ENCODE data around the gene CFAP73.
"Not testable (repeated sequence)": the region's sequence is repeated elsewhere in the genome, so short reads cannot be mapped to it uniquely, and the experiment has no call there.

The CFAP73 gene

DNA sequence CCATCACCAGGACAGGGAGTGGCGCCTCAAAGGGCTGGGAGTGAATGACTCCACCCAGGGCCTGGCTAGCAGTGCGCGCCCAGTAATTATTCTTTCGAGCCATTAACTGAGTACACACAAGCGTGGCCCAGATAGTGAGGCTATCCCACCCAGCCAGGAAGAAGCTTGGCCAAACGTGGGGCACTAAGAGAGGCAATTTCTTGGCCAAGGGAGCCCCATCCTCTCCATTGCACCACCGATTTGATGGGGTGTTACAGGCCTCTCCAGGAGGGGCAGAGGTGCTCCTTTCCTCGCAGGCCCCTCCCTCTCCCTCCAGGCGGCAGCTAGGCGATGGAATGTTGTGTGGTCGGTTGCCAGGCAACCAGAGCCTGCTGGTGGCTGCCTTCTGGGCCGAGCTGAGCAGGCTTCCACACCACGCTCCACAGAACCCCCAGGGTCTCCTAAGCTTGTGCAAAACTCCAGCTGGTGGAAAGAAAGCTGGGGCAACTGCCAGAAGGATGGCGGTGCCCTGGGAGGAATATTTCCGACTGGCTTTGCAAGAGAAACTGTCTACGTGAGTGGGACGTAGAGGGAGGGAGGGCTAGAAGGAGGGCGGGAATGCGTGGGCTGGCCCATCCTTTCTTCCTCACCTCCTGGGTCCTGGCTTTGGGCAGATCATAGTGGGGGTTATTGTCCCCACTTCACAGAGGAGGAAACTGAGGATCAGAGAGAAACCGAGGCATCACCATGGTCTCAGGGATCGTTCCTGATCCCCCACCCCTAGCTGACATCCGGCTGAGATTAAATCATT lies at the start of gene CFAP73:
TSS of gene CFAP73 (plus strand) at position 364 of the 790 bp plus-strand sequence. CDS start at position 498, 134 bp downstream.
- no peak for DNase-seq (ENCODE audit: low read depth in 3 of 3)

DNA sequence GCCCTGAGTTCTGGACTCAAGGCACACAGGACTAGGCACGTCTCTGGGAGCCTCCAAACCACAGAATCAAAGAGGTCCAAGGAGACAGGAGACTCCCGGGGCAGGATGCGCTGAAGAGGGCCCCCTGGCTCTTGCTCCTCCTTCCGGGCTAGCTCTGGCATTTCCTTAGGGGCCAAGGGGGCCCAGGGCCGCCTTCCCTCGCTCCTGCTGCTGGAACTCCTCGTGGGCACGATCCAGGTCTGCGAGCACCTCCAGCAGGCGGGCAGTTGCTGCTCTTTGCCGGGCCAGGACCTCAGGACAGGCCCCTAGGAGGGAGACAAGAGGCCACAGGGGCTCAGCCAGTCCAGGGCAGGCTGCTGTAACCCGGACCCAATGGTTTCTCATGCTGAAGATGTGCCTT lies 49.8 kb upstream of the CFAP73 start:
- no peak for DNase-seq (ENCODE audit: low read depth in 3 of 3)

DNA sequence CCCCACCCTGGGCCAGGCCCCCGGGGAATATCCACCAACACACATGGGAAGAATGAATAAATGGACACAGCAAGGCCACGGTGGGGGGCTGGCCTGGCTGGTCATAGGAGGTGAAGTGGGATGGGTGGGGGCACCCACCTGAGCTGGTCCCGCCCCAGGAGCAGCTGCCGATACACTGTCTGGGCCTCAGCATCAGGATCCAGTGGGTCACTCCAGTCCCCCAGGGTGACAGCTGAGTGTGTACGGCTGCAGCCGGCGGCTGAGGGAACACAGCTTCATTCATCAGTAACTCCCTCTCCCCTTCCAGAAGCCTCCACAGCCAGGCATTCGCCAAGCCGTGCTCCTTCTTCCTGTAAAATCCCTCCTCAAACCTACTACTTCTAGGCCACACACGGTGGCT lies 47.8 kb upstream of the CFAP73 start:
- no peak for DNase-seq (ENCODE audit: low read depth in 3 of 3)

DNA sequence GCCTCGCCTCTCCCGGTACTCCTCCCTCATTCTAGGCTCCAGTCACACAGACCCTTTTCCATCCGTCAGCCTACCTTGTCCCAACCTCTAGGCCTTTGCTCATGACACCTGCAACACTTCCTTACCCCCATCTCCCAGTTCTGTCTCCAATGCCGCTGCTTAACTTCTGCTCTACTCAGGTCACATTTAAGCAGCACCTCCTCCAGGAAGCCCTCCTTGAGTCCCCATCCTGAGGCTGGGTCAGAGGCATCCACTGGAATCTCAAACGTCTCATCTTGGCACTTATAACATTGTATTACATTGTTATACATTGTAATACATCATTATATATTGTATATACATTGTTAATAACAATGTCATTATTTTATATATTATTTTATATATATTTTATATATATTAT lies 46.7 kb upstream of the CFAP73 start:
- DNase-seq (ENCODE audit: low read depth in 3 of 3) = no peak

DNA sequence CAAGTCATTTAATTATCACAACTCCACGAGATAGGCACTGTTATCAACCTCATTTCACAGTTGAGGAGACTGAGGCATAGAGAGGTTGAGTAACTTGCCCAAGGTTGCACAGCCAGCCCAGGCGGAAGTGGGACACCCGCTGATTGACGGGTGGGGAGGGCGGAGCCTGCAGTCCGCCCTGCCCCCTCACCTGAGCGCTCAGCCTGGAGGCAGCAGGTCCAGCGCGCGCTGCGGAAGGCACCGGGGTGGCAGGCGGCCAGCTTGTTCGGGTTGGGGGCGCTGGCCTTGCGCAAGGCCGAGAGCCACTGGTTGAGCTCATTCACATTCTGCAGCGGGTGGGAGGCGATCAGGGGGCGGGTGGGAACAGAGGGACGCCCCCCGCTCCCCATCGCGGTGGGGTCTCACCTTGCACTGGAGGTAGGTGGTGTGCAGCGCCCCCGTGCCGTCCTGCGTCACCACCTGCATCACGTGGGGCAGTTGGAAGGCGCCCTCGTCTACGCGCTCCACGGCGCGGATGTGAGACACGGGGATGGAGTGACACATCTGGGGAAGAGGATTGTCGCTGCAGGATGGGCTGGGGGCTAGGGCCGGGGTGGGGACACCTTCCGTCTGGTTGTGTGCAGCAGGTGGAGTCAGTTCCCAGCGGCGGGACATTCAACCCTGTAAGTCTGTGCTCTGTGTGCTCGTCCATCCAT lies 45.6 kb upstream of the CFAP73 start:
- DNase-seq (ENCODE audit: low read depth in 3 of 3) = peak; percentile 43 to 63 (median 60)

DNA sequence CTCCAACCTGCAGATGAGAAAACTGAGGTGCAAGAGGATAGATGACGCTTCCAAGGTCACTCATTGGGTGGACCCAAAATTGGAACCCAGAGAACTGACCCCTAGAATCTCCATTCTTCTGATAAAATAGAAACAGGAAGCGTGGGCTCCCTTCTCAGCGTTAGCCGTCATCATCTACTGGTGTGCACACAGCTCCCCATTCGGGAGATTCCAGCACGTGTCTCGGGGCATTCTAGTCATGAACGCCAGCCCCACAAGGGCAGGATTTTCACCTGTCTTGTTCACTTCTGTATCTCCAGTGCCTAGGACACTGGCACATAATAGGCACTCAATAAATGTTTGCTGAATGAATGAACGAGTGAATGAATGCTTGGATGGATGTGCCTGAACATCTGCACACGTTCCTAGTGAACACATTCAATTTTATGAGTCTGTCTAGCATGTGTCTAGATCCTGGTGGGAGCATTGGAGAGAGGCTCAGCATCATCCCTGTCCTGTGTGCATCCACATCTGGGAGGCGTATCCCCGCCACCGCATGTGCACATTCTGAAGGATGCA lies 44.5 kb upstream of the CFAP73 start:
- no peak for DNase-seq (ENCODE audit: low read depth in 3 of 3)

DNA sequence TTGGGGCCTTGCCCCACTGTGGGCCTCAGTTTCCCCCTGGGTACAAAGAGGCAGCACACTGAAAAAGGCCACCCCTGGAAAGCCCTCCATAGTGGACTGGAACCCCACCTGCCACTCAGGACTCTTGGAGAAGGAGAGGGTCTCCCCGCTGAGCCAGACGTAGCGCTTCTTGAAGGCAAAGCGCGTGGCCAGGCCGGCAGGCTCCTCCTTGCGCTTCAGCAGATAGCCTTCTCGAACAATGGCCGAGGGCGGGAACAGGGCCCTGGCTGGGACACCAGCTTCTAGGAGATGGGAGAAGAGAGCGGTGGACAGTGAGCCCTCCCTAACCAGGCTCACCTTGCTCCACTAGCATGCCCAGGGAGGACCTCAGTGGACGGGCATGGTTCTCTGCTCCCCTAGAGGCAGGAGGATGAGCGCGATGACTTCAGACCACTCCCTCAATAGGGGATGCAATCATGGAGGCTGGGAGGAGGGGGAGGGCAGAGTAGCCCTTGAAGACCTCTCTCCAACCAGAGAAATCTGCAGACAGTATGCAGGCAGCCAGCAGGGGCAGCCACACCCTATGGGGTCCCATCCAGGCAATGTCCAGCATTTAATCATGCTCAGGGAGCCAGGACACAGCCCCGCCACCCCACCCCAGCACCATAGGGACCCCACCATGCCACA lies 43.8 kb upstream of the CFAP73 start:
- no peak for DNase-seq (ENCODE audit: low read depth in 3 of 3)

DNA sequence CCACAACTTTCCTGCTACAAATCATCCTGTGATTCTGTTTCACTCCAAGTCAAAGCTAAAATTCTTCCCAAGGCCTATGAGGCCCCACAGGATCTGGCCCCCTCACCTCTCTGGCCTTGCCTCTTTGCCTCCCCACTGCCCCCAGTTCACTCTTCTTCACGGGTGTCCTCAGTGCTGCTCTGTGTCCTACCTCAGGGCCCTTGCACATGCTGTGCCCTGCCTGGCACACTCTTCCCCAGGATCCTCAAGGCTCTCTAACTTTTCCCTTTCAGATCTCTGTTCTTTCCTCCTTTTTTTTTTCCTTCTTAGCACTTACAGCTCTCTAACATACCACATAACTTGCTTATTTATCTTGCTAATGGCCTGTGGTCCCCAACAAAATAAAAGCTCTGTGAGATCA lies 43.2 kb upstream of the CFAP73 start:
- DNase-seq (ENCODE audit: low read depth in 3 of 3) = no peak

DNA sequence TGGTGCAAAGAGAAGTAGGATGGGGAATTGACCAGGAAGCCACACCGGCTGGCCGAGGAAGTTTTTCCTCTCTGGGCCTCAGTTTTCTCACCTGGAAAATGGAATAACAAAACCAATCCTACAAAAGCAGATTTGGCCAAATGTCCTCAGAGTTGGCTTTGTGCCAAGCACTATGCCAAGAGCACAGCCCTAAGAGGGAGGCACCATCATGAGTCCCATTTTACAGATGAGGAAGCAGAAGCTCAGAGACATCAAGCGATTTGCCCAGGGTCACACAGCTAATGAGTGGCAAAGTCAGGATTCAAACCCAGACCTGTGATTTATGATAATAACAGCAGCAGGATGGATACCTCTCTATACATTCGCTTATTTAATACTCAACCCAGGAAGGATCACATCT lies 41.2 kb upstream of the CFAP73 start:
- DNase-seq (ENCODE audit: low read depth in 3 of 3) = no peak

DNA sequence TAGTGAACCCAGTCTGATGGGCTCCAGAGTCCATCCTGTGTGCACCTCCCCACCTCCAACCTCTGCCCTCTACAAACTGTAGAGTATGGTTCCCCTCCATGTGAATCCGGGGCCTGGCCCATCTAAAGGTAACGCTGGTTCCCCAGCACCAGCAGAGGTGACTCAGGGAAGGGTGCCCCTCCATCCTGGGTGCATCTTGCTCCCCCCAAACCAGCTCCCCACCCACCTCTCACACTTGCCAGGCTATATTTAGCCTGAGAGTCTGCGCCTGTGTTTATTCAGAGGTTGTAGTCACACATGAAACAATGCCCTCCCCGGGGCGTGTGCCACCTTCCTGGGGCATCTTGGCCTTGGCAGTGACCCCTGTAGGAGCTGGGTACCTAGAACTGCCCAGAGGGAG lies 40.2 kb upstream of the CFAP73 start:
- DNase-seq (ENCODE audit: low read depth in 3 of 3) = no peak

DNA sequence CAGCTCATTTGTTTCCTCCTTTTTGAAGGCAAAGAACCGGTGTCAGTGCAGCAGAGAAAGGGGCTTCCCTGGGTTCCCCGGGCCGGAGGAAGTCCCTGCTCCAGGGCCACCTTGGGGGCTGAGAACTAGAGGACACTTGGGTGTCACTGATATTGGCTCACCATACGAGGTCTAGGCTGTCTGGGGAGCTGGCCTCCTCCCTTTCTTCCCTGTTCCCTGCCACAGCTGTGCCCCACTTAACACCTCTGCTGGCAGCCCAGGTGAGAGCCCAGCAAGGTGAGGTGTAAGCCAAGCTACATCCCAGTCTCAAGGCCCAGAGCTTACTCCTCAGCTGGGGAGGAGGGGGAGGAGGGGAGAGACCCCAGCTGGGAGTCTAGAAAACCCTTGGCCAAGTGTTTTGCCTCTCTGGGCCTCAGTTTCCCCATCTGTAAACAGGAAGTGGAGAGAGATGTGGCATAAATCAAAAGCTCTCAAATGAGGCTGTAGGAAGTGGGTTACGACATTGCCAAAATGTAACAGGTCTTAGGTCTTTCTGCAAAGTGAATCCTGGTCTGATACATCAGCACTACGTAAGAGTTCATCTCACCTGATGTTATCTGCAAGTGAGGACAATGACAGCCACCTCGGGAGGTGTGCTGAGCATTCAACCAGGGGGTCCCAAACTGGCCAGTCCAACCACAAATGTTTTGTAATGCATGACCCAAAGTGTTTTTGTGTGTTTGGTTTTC lies 39.5 kb upstream of the CFAP73 start:
- no peak for DNase-seq (ENCODE audit: low read depth in 3 of 3)

DNA sequence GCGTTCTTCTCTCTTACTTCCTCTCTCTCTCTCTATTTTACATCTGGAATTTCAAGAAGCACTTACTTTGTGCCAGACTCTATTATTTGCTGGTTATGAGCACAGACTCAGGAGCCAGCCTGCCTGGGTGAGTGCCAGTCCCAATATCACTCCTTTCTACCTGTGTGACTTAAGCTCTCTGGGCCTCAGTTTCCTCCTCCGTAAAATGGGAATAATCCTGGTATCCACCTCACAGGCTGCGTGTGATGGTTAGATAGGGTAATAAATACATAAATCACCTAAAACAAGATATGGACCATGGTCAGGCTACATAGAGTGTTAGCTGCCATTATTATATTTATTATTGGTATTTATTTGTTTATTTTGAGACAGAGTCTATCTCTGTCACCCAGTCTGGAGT lies 38.3 kb upstream of the CFAP73 start:
- DNase-seq (ENCODE audit: low read depth in 3 of 3) = no peak

DNA sequence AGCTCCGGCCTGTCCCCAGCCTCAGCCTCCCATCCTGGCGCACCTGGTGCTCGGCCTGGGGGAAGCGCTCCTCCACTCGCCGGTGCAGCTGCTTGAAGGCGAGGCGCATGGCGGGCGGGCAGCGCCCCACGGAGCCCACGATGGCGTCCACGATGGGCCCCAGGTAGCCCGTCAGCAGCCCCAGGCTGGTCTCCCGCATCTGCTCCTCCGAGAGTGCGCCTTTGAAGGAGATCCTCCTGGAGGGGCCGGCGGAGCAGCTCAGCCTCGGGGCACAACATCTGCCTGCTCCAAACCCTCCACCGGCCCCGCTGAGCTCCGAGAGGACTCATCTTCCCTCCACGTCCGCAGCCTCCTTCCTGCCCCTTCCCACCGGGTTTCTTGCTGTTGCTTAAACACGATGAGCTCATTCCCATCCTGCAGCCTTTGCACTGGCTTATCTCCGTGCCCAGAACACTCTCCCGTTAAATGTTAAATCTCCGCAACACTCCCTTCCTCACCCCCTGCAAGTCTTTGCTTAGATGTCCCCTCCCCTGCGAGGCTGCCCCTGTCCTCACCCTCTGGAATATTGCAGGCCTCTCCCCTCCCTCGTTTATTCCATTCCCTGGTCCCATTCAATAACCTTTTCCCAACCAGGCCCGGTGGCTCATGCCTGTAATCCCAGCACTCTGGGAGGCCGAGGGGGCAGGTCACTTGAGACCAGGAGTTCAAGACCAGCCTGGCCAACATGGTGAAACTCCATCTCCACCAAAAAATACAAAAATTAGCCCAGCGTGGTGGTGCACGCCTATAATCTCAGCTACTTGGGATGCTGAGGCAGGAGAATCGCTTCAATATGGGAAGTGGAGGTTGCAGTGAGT lies 37.3 kb upstream of the CFAP73 start:
- DNase-seq (ENCODE audit: low read depth in 3 of 3) = no peak

DNA sequence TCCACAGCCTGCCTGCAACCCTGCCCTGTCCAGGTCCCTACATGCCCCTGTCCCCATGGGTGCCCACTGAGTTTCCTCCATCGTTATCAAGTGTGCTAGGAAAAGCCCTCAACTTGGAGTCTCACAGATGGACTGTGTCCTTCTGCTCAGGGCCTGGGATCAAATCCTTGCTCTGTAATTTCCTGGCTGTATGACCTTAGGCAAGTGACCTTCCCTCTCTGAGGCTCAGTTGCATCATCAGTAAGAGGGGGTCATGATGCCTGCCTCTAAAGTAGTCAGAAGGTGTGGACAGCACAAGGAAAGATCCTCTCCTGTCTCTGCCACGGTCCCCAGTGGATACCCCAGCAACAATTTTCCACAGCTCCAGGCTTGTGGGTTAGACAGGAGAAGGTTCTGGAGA lies 36.1 kb upstream of the CFAP73 start:
- DNase-seq (ENCODE audit: low read depth in 3 of 3) = no peak

DNA sequence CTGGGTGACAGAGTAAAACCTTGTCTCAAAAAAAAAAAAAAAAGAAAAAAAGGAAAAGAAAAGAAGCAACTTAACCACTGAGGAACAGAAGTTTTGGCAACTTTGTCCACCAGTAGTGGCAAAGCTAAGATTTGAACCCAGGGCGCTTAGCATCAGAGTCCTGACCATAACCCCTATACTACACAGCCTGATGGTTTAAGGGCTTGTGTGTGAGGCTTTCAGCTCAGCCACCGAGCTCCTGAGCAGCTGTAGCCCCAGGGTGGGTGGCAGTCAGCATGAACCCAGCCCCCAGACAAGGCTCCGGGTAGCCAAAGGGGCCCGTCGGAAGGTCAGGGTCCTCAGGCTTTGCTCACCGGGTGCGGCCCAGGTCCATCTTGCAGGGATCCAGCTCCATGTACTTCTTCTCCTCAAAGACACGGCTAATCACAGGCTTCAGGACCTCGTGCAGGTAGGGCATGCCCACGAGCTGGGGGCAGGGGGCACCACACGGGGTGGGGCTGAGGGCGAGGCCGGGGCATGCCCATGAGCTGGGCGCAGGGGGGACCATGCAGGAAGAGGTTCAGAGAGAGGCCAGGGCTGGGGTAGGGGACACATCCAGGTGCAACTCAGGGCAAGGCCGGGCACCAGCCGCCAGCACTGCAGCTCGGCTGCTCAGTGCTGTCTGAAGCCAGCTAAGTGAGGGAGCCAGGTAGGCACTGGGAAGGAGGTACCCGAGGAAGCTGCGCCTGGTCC lies 34.9 kb upstream of the CFAP73 start:
- no peak for DNase-seq (ENCODE audit: low read depth in 3 of 3)

DNA sequence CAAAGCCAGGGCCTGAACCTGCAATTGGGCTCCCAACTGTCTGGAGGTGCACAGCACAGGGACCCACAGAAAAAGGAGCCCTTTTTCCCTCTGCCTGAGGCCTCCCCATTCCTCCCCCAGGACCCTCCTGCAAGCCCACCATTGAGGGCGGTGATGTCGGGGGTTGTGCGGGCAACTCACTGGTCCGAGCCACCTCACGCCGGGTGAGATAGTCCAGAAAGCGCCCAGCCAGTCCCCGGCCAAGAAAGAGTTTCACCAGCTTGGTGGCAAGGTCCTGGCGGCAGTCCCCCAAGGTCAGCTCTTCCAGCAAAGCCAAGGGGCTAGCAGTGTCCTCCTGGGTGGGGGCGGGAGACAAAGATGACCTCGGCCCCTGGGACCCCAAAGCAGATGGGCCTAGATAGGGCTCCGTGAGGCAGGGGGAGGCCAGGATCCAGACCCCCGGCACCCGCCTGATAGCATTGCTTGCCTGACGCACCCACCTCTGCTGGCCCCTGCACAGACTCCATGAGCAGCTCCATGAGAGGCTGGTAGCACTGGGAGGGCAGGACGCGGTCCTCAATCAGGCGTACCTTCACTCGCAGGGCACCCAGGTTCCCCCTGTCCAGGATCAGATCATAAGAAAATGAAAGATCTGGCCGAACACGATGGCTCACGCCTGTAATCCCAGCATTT lies 33.9 kb upstream of the CFAP73 start:
- DNase-seq (ENCODE audit: low read depth in 3 of 3) = no peak

DNA sequence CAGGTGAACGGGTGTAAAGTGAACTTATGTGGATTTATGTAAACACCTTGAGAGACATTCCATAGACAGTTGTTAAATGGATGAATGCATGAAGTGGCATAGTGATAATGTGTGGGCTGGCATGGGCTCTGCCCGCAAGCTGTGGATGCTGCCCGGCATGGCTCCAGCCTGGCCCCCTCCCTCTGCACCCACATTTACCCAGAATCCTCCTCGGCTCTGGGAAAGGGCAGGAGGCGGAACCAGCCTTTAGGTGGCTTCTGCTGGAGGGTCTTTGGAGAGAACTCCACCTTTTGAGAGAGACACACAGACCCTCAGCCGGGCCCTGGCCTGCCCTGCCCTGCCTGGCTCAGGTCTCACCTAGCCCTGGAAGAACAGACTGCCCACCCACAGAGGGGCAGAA lies 32.6 kb upstream of the CFAP73 start:
- no peak for DNase-seq (ENCODE audit: low read depth in 3 of 3)

DNA sequence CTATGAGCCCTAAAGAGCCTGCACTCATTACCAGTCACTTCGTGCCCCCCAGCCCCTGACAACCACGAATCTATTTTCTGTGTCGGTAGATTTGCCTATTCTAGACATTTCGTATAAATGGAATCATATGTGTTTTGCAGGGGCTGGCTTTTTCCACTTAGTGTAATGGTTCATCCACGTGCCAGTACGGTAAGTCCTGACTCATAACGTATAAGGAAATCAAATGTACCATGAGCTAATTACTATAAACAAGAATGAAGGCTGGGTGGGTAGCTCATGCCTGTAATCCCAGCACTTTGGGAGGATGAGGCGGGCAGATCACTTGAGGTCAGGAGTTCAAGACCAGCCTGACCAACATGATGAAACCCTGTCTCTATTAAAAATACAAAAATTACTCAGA lies 31.8 kb upstream of the CFAP73 start:
- DNase-seq (ENCODE audit: low read depth in 3 of 3) = not testable (repeated sequence)

DNA sequence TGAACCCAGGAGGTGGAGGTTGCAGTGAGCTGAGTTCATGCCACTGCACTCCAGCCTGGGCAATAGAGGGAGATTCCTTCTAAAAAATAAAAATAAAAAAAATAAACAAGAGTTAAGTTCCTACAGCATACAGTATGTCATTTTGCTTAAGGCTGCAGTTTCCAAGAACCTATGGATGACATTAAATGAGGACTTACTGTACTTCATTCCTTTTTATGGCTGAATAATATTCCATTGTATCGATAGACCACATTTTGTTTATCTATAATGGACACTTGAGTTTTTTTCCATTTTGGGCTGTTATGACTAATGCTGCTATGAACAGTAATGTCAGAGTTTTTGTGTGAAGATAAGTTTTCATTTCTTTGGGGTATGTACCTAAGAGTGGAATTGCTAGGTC lies 31.4 kb upstream of the CFAP73 start:
- no peak for DNase-seq (ENCODE audit: low read depth in 3 of 3)

Data from stimulated activated CD4-positive, alpha-beta T cell treated with anti-CD3 and anti-CD28 coated beads, TNF-alpha, amount 100 ng/mL, for 48 hours (primary cell).